GM18870 (cell line): ENCODE data around the gene RNF135.
"Not testable (repeated sequence)": the region's sequence is repeated elsewhere in the genome, so short reads cannot be mapped to it uniquely, and the experiment has no call there.

ENCODE experiments used
- ATAC-seq: cut with Tn5 transposase; IDR thresholded peaks from one replicate; pipeline ENCODE4 v1.9.1; 2021; ENCODE audit warnings: moderate library complexity; ENCODE audit not compliant: unreplicated experiment

RNF135 gene

DNA sequence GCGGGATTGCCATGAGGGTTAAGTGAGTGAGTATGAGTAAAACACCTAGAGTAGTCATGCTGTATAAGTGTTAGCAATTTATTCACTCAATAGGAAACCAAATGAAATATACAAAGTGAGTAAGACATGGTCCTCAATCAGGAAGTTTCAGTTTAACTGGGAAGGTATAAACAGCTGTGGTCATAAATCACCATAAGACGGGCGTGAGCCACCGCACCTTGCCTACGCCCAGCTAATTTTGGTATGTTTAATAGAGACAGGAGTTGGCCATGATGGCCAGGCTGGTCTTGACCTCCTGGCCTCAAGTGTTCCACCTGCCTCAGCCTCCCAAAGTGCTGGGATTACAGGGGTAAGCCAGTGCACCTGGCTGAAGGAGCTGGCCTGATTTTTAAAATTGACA lies 27.0 kb downstream of the RNF135 start:
- ATAC-seq, result no peak

DNA sequence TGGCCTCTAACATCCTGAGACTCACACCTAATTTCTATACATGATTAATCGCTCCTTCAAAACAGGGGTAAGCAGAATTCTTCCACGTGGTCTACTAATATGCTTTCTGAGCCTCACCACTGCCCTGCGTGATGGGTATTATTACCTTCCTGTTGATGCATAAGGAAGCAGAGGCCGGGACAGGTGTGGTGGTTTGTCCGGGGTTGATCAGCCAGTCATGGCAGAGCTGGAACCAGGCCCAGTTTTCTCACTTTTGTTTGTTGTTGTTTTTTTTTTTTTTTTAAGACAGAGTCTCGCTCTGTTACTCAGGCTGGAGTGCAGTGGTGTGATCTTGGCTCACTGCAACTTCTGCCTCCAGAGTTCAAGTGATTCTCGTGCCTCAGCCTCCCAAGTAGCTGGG lies 31.2 kb downstream of the RNF135 start:
- no peak for ATAC-seq

DNA sequence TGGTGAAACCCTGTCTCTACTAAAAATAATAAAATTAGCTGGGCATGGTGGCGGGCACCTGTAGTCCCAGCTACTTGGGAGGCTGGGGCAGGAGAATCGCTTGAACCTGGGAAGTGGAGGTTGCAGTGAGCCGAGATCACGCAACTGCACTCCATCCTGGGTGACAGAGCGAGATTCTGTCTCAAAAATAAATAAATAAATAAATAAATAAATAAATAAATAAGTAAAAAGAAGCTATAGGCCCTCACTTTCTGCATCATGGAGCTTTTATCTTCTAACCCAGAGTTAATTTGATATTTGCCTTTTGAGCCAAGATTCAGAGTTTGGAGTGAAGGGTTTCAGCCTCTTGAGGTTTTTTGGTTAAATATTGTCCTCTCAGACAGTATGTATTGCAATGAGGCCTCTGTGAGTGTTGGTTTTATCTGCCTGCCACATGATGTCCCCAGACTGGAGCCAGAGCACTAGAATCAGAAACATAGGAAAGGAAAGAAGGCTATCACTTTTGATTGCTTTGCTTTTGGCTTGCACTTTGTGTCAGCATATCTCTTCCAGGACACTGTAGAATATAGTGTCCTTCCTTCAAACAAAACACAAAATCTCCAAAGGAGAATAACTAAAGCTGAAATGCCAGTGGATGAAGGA lies 32.5 kb downstream of the RNF135 start:
- ATAC-seq, result no peak

DNA sequence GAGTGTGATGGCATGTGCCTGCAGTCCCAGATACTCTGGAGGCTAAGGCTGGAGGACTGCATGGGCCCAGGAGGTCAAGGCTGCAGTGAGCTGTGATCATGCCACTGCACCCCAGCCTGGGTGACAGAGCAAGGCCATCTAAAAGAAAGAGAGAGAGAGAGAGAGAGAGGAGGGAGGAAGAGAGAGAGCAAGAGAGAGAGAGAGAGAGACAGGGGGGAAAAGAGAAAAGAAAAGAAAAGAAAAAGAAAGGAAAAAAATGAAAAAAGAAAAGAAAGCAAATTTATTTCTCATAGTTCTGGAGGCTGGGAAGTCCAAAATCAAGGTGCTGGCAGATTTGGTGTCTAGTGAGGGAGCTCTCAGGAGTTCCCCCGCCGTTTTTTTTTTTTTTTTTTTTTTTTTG lies 33.3 kb downstream of the RNF135 start:
- ATAC-seq, result no peak

DNA sequence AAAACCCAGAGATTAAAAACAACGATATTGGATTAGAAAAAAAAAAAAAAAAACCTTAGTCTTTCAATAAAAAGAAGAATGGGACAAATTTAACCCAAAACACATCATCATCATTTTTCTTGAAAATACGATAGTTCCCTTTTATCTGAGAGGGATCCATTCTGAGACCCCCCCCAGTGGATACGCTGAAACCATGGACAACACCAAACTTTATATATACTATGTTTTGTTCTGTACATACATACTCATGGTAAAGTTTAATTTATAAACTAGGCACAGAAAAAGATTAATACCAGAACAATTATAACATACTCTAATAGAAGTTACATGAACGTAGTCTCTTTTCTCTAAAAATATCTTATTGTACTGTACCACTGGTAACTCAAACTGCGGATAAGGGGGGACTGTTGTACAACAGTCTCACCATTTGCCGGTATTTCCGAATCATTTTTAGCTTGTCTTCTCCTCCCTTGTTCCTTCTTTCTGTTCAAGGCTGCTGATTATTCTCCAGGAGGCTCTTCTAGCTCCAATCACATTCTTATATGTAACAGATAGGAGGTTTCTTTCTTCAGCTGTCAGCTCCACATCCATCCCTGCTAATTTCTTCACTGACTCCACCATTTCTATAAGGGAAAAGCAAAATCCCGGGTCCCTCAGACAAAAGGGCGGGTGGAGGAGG lies 37.0 kb downstream of the RNF135 start:
- no peak for ATAC-seq

DNA sequence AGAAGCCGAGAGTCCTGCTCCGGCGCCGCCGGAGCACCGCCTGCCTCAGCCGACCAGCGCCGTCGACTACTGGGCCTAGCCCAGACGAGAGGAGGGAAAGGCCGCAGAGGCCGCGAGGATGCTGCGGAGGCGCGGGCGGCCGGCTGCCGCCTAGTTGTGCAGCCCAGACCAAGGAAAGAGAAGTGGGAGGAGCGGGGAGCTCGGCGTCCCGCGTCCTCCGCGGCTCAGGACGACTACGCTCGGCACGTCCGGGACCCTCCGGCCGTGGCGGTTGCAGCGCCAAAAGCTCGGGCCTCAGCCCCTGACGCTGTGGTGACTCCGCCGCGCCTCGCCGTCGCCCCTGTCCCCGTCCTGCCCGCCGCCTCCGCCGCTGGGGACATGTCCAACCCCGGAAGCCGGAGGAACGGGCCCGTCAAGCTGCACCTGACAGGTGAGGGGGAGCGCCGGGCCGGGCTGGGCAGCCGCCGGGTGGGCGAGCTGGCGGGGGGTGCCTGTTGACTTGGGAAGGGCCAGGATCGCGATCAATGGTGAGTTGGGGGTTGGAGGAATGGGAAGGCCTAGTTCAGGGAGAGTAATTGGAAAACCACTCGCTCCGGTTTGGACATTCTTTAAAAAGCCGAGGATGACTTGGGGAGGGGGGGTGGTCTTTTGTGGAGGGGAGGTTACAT lies 37.7 kb downstream of the RNF135 start:
- ATAC-seq, result no peak

DNA sequence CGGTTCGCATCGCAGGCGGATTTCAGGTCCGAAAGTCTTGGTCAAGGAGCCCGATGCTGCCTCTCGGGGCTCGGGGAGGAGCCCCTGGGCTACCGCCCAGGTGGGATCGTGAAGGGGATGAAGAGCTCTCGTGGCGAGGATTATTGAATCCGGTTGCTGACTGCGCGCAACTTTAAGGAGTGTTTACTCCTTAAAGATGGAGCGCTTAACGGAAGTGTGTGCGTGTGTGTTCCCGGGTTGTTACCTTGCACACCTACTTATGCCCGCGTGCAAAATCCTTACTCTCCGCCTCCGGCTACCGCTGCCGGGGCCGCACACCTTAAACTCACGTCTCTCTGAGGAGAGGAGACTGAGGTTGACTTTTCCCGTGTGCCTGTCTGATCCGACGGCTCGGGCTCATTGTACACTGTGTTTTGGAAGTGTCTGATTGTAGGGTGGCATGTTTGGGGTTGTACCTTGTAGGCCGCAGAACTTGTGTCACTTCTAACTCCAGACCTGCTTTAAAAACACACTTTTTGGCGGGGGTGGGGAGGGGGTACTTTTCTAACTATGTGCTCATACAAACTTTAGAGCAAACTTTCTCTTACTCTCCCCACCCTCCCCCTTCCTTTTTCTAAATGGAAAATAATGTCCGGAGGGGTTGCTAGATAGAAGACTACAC lies 38.3 kb downstream of the RNF135 start:
- not testable (repeated sequence) for ATAC-seq

DNA sequence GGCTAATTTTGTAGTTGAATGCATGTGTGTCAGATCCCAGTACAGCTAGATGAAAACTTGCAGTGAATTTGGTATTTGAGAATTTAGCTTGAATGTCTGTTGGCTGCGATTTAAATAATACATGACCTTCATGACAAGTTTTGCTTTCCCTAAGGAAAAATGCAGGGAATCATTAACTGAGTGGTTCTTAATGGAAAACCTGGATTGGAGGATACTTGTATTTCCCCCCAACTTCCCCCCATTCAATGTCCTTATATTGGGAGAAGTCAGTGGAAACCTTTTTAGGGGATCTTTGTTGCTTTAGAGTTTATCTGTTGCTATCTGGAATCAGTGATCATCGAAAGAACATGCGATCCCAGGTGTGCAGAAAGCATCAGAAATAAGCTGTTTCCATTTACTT lies 39.2 kb downstream of the RNF135 start:
- not testable (repeated sequence) for ATAC-seq

DNA sequence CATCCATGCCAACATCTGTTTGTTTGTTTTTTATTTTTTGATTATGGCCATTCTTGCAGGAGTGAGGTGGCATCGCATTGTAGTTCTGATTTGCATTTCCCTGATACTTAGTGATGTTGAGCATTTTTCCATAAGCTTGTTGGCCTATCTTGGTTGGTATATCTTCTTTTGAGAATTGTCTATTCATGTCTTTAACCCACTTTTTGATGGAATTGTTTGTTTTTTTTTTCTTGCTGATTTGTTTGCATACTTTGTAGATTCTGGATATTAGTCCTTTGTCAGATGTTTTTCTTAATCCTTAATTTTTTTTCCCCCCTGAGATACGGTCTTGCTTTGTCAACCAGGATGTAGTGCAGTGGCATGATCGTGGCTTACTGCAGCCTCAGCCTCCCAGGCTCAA lies 43.0 kb downstream of the RNF135 start:
- no peak for ATAC-seq

DNA sequence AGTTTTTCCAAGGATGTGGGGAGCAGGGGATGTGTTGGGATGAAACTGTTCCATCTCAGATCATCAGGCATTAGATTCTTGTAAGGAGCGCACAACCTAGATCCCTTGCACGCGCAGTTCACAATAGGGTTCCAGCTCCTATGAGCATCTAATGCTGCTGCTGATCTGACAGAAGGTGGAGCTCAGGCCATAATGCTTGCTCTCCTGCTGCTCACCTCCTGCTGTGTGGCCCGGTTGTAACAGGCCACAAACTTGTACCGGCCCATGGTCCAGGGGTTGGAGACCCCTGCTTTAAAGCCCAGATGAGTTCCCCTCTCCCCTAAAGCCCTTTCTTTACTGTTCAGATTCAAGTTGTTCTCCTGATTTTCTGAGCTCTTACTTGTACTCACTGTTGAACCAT lies 44.8 kb downstream of the RNF135 start:
- no peak for ATAC-seq

DNA sequence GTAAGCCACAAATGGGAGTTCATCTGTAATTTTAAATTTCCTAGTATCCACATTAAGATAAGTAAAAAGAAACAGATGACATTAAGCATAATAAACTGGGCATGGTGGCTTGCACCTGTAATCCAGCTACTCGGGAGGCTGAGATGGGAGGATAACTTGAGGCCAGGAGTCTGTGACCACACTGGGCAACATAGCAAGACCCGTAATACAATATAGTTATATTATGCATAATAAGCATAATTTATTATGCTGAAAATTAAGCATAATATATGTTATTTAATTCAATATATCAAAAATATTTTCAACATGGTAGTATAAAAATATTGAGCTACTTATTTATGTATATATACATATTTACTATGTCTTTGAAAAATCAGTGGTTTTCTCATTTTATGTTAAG lies 48.2 kb downstream of the RNF135 start:
- ATAC-seq, result no peak

DNA sequence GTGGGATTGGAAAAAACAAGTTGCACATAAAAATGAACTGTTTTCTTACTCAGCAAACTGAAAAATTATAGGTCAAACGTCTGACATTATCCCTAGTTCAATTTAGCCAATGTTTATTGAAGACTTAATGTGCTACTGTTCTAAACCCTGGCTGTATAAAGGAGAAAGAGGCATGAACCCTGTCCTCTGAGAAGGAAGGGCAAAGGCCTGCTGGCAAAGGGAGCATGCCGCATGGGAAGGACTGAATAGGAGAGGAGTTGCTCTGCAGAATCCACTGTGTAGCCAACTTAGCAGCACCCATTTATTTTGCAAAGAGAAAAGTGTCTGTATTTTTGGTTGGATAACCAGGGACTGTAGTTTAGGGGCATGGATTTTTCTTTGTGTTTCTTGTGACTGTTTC lies 52.3 kb downstream of the RNF135 start:
- not testable (repeated sequence) for ATAC-seq

DNA sequence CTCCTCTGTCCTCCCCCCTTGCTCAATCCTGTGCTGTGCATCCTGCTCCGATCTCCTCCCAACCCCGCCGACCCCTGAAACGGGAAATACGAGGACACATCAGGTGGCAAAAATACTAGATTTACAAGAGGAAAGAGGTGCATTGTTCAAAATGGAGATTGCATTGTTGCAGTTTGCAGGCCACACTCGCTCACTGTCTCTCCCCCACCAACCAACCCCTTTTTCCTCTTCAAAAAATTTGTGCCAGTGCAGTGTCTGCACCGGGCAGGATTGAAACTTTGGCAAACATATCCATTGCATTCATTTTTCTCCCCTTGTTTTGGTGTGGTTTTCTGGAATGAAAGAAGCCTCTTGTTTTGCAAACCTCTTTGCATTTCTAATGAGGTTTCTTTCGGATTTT lies 61.0 kb downstream of the RNF135 start:
- no peak for ATAC-seq

DNA sequence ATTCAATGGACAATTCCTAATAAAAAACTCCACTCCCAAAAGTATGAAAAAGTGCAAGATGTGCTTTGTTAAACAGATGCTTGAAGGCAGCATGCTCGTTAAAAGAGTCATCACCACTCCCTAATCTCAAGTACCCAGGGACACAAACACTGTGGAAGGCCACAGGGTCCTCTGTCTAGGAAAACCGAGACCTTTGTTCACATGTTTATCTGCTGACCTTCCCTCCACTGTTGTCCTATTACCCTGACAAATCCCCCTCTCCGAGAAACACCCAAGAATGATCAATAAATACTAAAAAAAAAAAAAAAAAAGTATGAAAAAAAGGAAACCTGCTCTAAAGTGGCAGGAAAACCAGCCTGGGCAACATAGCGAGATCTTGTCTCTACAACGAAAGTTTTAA lies 64.8 kb downstream of the RNF135 start:
- not testable (repeated sequence) for ATAC-seq

DNA sequence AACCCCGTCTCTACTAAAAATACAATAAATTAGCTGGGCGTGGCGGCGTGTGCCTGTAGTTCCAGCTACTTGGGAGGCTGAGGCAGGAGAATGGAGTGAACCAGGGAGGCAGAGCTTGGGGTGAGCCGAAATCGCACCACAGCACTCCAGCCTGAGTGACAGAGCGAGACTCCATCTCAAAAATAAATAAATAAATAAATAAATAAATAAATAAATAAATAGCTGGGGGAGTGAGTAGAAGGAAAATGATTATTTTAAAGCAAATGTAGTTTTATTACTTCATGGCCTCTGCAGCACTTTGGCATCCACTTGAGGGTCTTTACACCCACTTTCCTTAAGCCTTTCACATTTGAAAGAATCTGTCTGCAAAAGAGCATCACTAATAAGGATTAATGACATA lies 70.0 kb downstream of the RNF135 start:
- ATAC-seq, result not testable (repeated sequence)

DNA sequence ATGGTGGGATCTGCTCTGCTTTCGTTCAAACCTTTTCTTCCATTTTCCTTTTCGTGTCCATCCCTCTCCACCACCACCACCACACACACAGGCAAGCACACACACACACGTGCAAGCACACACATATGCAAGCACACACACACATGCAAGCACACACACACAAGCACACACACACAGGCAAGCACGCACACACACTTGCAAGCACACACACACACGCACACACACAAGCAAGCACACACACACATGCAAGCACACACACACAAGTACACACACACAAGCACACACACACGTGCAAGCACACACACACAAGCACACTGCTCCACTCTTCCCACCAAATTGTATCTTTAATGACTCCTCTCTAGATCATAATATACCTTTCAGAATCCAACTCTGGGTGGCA lies 71.5 kb downstream of the RNF135 start:
- ATAC-seq, result not testable (repeated sequence)

DNA sequence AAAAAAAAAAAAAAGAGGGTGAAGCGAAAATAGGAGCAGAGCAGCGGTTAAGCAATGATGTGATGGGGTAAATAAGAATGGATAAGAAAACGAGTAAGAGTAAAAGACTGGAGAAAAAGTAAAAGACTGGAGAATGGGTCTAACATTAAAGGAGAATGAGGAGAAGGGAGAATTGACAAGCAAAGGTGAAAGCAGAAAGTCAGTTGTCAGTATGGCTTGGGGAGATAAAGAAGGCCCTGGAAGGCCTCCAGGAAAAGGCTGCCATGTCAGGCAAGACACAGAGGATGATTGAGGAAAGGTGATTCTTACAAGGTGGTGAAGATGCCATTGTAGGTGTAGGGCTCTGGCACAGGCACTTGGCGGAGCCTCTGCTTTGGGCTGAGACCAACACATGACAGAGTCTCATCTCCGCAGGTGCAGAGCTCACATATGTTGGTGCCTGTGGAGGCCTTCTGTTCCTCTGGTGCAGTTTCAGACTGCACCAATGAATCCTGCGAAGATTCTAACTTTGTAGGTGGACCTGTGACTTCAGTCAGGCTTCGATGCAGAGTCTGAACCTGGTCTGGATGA lies 76.1 kb downstream of the RNF135 start:
- not testable (repeated sequence) for ATAC-seq

DNA sequence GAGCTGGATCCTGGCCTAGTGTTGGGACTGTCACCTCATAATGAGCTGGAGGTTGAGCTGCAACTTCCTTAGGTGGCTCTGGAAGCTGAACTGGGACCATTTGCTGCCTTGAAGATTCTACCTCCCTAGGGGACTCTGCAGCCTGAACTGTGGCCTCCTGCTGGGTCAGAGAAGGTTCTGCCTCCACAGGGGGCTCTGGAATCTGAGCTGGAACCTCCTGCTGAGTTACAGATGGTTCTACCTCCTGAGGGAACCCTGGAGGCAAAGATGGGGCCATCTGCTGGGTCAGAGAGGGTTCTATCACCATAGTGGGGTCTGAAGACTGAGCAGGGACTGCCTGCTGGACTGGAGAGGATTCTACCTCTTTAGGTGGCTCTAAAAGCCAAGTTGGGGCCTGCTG lies 77.3 kb downstream of the RNF135 start:
- no peak for ATAC-seq

DNA sequence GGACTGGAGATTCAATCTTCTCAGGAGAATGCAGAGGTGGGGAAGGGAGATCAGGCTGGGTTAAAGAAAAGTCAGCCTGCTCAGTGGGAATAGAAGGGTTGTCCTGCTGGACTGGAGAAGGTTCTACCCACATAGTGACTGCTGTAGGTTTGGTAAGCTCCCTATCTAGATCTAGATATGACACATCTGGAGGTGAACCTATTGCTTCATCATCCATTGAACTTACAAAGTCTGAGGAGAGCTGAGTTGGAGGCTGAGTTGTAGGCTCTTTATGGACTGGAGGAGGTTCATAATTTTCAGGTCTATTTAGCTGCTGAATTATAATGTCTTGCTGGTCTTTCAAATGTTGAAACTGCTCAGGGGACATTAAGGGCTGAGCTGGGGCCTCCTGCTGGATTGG lies 77.9 kb downstream of the RNF135 start:
- no peak for ATAC-seq
